ENCODE results near the gene YIPF6. TPM values are rescaled to one million over a fixed set of nuclear protein-coding genes. Genes with fewer than 3 reads are reported as not detected.

YIPF6 gene
- total RNA-seq, 1 experiment from 2014 or later, result 43.3 TPM

GRCh38 chrX:68550193-68550592, 51.3 kb downstream of the YIPF6 start:
- BruUV-seq (replicated peaks), result no TSS peak
- H3K27me3 ChIP-seq (ENCODE audit: insufficient read depth, low read length), result no peaks in the 10 kb centered on the region
- H3K9ac ChIP-seq (ENCODE audit: low read length), result no peak overlapping the region
- POLR2A ChIA-PET, result no interaction called here
- DNase-seq (ENCODE audit: low read depth, low spot score) (no peak), ATAC-seq (no peak)
- H3K4me1 ChIP-seq (ENCODE audit: control insufficient read depth in 1 of 2, insufficient read depth in 2 of 2, low read length in 2 of 2), result no peaks in the 10 kb centered on the region
- H3K27ac ChIP-seq (ENCODE audit: low read depth, low read length), result no peak overlapping the region
- intact Hi-C loops (cut with micrococcal nuclease), result no loop called here
- RAD21 ChIA-PET (ENCODE audit: low non-redundant PET in 1 of 2, low total read pairs in 2 of 2, uncharacterized antibody in 2 of 2, unreplicated experiment in 2 of 2), result no interaction called here
- no peak overlapping the region for H3K4me2 ChIP-seq (ENCODE audit: low read length)
- H3K9me3 ChIP-seq (ENCODE audit: control insufficient read depth in 1 of 2, insufficient read depth in 1 of 2, low read depth in 1 of 2, low read length in 2 of 2), result no peaks in the 10 kb centered on the region
- no peaks in the 10 kb centered on the region for H4K20me1 ChIP-seq (ENCODE audit: insufficient read depth)
- no peaks in the 10 kb centered on the region for H3K9me2 ChIP-seq (ENCODE audit: insufficient read depth)
- TF ChIP-seq SRF (IDR thresholded peaks at IDR 0.05; ENCODE audit: low read depth) (no peak), EGR1 (IDR thresholded peaks at IDR 0.05; ENCODE audit: low read depth) (no peak), ELF1 (IDR thresholded peaks at IDR 0.05; ENCODE audit: borderline replicate concordance, low read depth) (no peak), REST (IDR thresholded peaks at IDR 0.05; ENCODE audit: low read depth) (no peak), JUND (IDR thresholded peaks at IDR 0.05) (no peak)
- TF ChIP-seq, protein P1, sequence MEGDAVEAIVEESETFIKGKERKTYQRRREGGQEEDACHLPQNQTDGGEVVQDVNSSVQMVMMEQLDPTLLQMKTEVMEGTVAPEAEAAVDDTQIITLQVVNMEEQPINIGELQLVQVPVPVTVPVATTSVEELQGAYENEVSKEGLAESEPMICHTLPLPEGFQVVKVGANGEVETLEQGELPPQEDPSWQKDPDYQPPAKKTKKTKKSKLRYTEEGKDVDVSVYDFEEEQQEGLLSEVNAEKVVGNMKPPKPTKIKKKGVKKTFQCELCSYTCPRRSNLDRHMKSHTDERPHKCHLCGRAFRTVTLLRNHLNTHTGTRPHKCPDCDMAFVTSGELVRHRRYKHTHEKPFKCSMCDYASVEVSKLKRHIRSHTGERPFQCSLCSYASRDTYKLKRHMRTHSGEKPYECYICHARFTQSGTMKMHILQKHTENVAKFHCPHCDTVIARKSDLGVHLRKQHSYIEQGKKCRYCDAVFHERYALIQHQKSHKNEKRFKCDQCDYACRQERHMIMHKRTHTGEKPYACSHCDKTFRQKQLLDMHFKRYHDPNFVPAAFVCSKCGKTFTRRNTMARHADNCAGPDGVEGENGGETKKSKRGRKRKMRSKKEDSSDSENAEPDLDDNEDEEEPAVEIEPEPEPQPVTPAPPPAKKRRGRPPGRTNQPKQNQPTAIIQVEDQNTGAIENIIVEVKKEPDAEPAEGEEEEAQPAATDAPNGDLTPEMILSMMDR (IDR thresholded peaks at IDR 0.05 in 2 of 3, conservative IDR thresholded peaks at IDR 0.05 in 1 of 3; ENCODE audit: borderline replicate concordance in 1 of 3, insufficient read depth in 1 of 3, low read depth in 2 of 3, low read length in 2 of 3), result no peak
- CTCF ChIA-PET, result interaction anchor here (1.3 kb wide), 1 partner anchor 160 kb away, joined by 3 read pairs; no protein-coding TSS in a partner anchor
- H2AFZ ChIP-seq (ENCODE audit: low read depth, low read length, poor library complexity, severe bottlenecking), result no peak overlapping the region
- no peak overlapping the region for H3K4me3 ChIP-seq (replicated peaks in 1 of 2; ENCODE audit: low read depth in 1 of 2, low read length in 2 of 2)
- H3K79me2 ChIP-seq (ENCODE audit: insufficient read depth, low read length), result no peaks in the 10 kb centered on the region
- H3K36me3 ChIP-seq (ENCODE audit: control insufficient read depth in 1 of 2, insufficient read depth in 2 of 2, low read length in 2 of 2), result no peaks in the 10 kb centered on the region
